GM19240 (cell line): ENCODE data around the gene MROH2A.

Source experiments
- DNase-seq: peaks from one replicate; pipeline ENCODE4 v3.0.0; 2011; ENCODE audit warnings: low spot score; ENCODE audit not compliant: insufficient read length

Gene MROH2A

GRCh38 chr2:233799087-233799665 lies 21.0 kb downstream of the MROH2A start:
- DNase-seq = no peak

GRCh38 chr2:233799716-233800115 lies 21.6 kb downstream of the MROH2A start:
- DNase-seq = no peak

GRCh38 chr2:233800208-233800607 lies 22.1 kb downstream of the MROH2A start:
- no peak for DNase-seq

GRCh38 chr2:233801357-233802131 lies 23.4 kb downstream of the MROH2A start:
- no peak for DNase-seq

- no peak for DNase-seq
These were observed 24.1 kb downstream of the MROH2A start for GRCh38 chr2:233802132-233802815.

GRCh38 chr2:233803292-233803911 lies 25.3 kb downstream of the MROH2A start:
- no peak for DNase-seq

GRCh38 chr2:233803994-233804393 lies 25.9 kb downstream of the MROH2A start:
- DNase-seq = no peak

GRCh38 chr2:233807215-233807865 lies 29.2 kb downstream of the MROH2A start:
- DNase-seq = no peak

GRCh38 chr2:233807966-233808935 lies 30.1 kb downstream of the MROH2A start:
- DNase-seq = no peak

- DNase-seq = no peak
These were observed 32.3 kb downstream of the MROH2A start for GRCh38 chr2:233810385-233810784.

GRCh38 chr2:233811087-233811486 lies 33.0 kb downstream of the MROH2A start:
- no peak for DNase-seq

GRCh38 chr2:233811732-233812131 lies 33.6 kb downstream of the MROH2A start:
- DNase-seq = no peak

GRCh38 chr2:233813236-233814055 lies 35.3 kb downstream of the MROH2A start:
- no peak for DNase-seq

- no peak for DNase-seq
These were observed 36.1 kb downstream of the MROH2A start for GRCh38 chr2:233814056-233814835.

GRCh38 chr2:233815861-233816260 lies 37.7 kb downstream of the MROH2A start:
- no peak for DNase-seq

- no peak for DNase-seq
These were observed 38.2 kb downstream of the MROH2A start for GRCh38 chr2:233816334-233816733.

GRCh38 chr2:233816771-233817170 lies 38.6 kb downstream of the MROH2A start:
- no peak for DNase-seq

- DNase-seq = no peak
These were observed 39.3 kb downstream of the MROH2A start for GRCh38 chr2:233817361-233817911.
